NCI-H2081 treated with DMSO at 0.1 percent for 48 hours (cell line): ENCODE results near the gene SGMS1.
"Not testable (repeated sequence)": the region's sequence is repeated elsewhere in the genome, so short reads cannot be mapped to it uniquely, and the experiment has no call there.

ENCODE experiments used
- DNase-seq: peaks from one replicate; lab custom pipeline; 2025; lab: John Stamatoyannopoulos, UW

SGMS1 gene

DNA sequence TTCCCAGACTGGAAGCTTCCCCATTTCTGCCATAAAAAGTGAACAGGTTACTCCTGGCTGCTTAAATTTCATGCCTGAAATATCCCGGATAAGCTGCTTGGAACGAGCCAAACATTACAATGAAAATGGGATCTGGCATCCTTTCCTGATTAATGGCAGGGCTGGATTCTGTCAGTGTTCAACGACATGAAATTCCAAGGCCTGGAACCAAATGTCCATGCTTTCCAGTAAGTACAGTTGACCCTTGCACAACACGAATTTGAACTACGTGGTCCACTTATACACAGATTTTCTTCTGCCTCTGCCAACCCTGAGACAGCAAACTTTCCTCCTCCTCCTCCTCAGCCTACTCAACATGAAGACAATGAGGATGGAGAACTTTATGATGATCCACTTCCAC, 65.4 kb downstream of the SGMS1 start:
- no peak for DNase-seq

DNA sequence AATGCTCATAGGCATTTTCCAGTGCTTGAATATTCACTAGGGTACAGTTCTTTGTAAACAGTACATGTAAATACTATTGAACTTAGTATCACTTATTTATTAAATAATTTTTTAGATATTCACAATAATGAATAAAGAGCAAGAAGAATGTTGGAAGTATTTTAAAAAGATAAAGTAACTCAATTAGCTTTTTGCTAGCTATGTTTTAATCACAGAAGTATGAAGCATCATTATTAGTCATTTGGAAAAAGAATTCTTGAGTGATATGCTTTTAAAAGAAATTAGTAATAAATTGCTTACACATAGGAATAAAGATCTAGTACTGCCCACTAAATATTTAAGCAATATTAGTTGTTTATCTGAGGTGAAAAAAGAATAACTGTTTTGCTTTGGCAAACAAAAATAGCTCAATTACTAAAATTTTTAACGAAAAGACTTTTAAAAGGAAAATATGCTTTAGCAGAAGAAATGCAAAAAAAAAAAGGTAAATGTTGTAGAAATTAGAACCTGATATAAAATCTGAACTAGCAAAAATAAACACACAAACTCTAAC, 66.5 kb downstream of the SGMS1 start:
- no peak for DNase-seq

DNA sequence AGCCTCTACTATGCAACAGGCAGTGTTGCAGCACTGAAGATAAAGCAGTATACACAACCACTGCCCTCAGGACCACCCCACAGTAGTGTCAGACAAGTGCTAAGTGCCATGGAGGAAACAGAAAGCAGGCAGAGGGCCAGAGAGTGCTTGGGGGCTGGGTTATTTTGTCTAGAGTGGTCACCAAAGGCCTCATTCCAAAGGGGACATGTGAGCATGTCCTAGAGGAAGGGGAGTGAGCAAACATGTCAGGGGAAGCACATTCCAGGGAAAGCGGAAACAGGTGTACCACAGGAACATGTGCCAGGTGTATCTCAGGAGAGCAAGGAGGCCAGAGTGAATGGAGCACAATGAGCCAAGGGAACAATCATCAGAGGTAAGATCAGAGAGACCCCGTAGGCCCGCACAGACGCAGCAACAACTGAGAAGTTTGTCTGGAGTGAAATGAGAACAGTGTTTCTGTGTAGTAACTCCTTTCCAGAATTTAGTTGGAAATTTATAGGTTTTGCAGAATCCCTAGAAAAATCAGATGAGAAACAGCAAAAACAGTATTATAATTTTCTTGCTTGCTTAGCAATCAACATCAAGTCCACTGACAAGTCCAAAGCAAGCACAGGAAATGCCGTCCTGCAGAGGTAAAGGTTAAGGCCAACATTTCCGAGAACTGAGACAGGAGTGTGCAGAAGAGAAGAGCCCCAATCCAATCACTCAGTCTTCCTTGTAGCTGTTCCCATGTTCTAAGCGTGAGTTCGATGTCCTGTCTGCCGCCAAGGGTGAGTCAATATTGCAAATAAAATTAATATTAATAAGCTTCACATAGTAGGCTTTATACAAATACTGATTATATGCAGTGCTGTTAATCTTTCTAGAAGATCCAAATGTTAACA, 67.3 kb downstream of the SGMS1 start:
- DNase-seq, result no peak

DNA sequence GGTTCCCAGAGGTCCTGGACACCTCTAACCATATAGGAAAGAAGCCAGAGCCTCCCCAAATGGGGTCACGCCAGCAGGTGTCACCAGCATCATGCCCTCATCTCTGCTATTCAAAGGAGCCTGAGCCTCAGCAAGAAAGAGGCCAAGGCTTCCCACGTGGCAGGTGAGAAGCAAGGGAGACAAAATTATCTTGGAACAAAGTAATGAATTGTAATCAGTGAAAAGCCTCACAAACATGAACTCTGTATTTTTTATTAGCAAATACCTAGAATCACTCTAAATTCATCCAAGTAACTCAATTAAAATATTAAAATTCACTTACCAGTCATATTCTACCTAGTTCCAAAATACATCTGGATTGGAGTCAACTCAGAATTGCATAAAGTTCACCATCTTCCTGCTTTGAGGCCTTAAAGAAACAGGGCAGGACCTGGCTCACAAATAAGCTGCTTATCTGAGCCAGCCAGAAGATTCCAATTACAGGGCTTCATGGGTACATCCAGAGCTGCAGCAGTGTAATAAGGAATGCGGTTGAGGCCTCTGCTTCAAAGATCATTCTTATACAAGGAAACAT, 68.7 kb downstream of the SGMS1 start:
- no peak for DNase-seq

DNA sequence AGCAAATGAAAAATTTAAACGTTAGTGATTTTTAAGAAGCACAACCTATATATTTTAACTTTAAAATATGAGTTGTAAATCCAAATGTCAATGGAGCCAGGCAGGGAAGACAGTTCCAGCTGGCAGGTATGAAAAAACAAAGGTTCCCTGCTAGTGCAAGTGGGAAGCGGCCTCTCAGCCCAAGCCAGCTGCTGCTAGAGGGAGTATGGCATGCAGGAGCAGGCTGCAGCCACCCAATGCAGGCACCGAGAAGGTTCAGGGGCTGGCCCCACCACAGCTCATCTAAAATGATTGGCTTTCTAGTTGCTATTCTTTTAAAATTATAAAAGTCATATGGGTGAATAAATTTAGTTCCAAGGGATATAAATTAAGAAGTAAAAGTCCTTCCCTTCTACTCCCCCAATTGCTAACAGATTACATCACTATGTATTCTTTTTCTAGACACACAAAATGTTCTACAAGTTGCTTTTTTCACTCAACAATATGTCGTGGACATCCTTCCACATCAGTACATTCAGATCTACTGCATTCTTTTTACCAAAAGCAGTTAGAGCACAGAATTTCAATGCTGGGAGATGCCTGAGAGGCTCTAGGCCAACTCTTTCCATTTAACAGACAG, 69.3 kb downstream of the SGMS1 start:
- no peak for DNase-seq

DNA sequence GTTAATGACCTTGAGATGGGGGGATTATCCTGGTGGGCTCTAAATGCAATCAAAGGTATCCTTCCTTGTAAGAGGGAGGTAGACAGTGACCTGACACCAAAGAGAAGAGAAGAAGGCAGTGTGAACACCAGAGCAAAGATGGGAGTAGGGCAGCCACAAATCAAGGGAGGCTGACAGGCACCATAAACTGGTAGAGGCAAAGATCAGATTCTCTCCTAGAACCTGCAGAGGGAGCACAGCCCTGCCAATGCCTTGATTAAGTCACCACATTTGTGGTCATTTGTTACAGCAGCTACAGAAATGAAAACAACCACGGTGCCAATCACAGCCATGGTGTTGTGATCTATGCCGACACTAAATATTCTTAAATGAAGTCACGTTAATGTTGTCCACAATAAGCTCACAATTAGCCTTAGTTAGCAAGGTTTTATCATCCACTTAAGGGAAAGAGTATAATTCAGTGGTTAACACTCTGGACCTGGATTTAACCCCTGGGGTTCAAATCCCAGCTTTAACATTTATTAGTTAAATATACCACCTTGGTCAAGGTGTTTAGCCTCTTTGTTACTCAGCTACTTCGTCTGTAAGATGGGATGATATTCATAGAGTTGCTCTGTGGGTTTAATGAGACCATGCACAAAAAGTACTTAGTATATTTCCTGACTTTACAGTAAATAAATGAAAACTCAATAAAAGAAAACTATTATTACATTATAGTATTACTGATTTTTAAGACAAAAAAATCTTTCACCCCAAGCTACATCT, 70.8 kb downstream of the SGMS1 start:
- no peak for DNase-seq

DNA sequence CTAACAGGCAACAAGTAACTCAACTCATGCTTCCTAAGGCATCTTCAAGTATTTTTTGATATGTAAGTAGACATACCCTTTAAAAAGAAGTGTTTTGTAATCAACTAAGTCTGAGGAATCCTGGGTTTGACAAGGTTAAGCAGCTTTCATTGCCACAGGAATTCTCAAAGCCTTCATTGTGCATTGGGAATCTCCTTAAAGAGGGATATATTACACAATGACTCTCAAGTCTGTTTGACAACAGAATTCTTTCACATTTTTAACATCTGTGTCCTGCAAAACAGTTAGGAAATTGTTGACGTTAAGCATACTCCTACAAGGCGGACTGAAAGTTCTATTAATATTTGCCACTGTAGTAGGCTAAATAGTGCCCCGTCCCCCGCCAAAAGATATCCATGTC, 71.4 kb downstream of the SGMS1 start:
- no peak for DNase-seq

DNA sequence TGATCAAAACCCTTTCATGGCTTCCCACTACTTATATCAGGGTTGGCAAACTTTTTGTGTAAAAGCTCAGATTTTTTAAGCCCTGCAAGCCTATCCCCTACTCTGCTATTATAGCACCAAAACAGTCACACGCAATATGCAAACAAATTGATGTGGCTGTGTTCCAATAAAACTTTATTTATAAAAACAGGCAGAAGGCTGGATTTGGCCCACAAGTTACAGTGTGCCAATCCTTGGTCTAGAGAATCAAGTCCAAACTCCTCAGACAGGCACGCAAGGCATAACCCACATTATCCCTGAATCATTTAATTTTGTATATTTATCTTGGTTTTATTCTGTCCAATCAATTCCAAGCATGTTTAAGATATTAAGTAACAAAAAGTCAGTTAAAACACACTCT, 71.9 kb downstream of the SGMS1 start:
- no peak for DNase-seq

DNA sequence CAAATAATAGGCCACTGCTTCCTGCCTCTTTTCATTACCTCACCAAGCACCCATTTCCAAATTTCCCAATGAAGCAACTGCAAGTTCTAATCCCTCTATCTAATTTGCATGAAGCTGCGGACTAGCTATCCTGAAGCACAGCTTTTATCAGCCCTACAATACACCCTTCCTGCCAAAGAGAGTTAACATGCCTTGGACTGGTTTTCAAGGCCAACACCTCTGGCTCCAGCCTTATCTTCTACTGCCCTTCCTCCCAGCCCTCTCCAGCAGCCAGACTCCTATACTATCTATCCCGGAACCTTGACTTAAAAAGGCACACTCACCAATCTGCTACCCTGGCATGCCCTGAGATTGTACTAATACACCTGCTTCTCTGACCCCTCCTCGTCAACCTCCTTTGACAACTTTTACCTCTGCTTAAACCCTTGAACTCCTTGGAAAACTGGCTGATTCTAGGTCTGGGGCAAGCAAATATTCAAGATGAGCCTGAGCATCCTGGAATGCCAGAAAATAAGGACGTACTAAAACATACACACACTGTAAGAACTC, 73.4 kb downstream of the SGMS1 start:
- no peak for DNase-seq

DNA sequence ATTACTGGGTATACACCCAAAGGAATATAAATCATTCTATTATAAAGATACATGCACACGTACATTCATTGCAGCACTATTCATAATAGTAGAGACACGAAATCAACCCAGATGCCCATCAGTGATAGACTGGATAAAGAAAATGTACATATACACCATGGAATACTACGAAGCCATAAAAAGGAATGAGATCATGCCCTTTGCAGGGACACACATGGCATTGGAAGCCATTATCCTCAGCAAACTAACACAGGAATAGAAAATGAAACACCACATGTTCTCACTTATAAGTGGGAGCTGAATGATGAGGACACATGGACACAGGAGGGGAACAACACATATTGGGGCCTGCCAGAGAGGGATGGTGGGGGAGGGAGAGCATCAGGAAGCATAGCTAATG, 74.6 kb downstream of the SGMS1 start:
- DNase-seq, result not testable (repeated sequence)

DNA sequence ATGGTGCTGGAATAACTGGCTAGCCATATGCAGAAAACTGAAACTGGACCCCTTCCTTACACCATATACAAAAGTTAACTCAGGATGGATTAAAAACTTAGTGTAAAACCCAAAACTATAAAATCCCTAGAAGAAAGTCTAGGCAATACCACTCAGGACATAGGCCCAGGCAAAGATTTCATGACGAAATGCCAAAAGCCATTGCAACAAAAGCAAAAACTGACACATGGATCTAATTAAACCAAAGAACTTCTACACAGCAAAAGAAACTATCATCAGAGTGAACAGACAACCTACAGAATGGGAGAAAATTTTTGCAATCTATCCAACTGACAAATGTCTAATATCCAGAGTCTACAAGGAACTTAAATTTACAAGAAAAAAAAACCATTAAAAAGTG, 75.3 kb downstream of the SGMS1 start:
- not testable (repeated sequence) for DNase-seq

DNA sequence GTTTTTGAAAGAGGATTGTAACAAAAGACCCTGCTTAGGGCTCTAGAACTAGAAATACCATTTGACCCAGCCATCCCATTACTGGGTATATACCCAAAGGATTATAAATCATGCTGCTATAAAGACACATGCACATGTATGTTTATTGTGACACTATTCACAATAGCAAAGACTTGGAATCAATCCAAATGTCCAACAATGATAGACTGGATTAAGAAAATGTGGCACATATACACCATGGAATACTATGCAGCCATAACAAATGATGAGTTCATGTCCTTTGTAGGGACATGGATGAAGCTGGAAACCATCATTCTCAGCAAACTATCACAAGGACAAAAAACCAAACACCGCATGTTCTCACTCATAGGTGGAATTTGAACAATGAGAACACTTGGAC, 77.5 kb downstream of the SGMS1 start:
- not testable (repeated sequence) for DNase-seq

DNA sequence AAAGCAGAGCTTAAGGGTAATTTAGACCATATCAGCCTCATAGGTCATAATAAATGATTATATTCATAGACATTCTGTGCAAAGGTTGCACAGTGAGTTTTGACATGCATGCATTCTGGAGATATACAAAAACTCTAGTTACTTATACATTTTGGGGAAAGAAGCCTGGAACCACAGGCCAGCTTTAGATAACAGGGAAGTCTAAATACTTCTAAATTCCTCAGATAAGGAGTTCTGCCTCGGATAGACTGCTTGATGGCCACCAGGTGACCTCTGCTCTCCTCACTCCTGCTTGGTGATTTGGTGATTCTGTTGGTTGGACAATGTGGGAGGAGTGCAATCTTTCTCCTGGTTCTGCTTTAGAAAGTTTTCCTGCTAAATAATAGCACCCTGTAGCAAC, 77.9 kb downstream of the SGMS1 start:
- DNase-seq, result no peak

DNA sequence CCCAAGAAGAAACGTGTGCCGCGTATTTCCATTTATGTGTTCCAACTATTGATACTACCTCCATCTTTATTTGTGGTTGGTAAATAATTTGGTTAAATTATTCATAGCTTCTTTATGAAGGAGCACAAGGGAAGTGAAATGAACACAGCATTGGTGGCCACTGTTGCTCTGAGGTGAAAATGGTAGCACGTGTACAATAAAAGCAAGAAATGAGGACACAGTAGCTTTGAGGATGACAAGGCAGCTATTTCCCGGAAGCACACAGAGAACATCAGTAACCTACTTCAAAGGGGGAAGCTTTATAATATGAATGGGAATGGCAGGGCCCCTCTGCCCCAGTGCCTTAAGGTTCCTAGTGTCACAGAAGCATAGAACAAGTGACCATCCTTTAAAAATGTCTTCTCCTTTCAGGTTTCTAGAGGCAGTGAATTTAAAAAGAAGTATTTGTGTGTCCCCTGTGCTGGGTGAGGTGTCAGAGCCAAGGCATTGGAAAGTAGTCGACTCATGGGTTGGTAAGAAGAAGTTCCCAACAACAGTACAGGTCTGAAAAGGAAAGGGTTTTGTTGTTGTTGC, 78.8 kb downstream of the SGMS1 start:
- no peak for DNase-seq

DNA sequence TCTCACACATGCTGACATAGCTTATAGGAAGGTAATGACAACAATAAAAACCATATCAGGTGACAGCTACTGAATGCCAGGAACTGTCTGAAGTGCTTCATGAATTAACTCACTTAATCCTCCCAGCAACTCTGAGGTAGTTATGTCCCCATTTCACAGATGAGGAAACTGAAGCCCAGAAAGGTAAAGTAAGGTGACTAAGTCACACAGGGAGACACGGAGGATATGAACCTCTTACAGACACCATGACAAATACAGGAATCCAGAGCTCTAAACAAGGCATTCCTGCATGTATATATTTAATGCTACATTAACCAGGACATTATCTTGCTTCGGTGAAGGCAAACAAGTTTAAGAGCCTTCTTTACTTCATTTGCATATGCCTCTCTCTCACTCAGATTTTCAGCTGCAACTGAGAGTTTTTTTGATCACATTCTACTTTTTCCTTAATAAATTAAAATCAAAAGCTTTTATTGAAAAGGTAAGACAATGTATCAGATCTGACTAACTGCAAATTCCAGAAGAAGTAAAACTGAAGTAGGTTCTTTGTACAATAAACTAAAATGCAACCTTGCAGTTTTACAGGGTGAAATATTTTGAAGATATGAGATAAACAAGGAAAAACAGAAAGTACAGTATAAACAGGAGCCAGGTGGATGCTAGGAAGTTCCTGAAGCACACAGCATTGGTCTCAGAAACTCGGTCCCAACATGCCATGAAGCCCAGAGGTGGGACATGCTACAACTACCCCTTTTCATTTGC, 79.5 kb downstream of the SGMS1 start:
- no peak for DNase-seq

DNA sequence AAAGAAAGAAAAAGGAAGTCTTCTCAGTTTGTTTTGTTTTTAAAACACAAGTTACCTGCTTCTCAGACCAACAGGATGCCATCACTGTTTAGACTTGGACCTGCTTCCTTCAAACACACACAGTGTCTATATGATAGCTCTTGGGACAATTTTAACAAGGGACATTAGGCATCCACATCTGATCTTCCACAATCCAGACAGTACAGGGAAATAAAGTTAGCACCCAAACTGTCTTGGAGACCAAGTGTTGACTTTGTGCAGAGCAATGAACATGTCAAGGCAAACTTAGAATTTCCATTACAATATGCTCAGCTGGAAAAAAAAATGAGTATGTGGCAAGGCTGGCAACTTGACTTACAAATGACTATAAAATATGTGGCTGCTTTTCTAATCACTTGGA, 80.9 kb downstream of the SGMS1 start:
- DNase-seq, result no peak

DNA sequence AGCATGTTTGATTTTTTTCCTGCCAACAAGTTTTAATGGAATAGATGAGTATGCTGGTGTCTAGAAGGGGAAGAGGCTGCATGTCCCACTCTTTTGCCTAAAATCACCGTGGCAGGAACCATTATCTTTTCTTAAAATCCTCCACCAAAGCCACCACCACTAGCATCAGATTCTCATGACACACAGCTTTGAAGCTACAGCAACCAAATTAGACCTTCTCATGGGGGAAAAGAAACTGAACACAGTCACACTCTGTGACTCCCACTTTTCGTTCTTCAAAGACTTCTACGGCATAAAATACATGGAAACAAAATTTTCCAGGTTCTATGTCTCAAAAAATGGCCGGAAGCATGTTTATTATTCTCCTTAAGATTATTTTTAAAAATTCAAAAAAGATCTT, 81.8 kb downstream of the SGMS1 start:
- no peak for DNase-seq

DNA sequence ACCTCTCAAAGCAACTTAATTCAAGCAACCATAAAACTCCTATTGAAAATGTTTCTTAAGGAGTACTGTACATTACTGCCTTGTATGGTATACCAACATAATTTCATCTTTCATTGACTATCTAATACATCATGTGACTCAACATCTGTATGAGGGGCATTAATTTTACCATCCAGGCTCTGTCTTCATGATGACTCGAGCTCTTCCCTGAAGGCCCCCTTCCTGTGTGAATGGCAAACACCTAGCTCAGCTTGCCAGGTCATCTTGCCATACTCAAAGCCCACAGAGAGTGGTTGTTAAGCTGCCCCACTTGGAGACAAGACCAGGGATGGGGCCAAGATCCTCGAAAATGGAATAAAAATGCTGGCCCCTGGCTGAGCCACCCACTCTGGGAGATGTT, 82.4 kb downstream of the SGMS1 start:
- no peak for DNase-seq

DNA sequence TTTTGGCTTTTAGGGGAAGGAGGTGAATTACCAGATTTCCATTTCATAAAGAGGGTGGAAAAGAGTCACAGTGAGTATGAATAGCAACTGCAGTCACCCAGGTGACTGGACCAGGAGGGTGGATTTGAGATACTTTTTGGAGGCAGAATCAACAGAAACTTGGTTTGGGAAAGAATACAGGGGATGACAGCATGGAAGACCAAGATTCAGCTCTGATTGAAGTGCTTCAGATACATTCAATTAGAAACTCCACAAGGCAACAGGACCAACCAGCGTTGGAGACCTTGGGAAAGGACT, 83.0 kb downstream of the SGMS1 start:
- DNase-seq, result no peak

DNA sequence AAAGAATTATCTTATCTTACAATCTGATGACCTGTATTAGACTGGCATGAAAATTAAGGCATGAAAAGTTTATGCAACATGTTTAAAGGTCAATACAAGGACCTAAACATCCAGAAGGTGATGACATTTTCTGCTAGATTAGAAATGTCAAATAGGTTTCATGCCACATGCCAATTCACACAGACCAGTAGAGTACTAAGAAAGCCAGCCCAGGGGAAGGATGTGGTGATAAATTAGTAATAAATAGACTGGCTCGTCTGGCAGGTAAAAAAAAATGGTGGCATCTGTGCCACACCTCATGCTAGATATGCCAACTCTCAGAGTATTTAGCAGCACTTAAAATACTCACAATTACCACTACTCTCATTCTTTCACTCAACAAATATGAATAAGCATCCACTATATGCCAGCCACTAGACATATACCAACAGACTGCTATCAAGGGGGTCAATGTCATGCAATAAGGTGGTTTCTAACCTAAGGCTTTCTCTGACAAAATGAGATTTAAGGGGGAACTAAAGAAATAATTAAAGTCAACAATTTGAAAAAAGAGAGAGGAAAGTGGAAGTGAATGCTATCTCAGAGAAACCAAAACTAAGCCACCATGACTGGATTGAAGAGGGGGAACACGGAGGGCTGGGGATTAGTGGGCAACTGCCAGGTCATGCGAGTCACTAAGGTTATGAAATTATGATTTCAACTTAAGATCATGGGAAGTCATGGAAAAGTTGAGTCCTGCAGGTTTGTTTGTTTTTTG, 83.5 kb downstream of the SGMS1 start:
- DNase-seq, result no peak
